AG09309 (cell line): Measurements from ENCODE around the gene MYL11.

ENCODE experiments used
- DNase-seq: peaks from one replicate; pipeline ENCODE4 v3.0.0-alpha.2; 2010; ENCODE audit warnings: low read depth
- H3K4me3 ChIP-seq: 2 replicates; pipeline ENCODE4 v1.5.1; 2011; ENCODE audit warnings: mild to moderate bottlenecking, low read depth, low read length, moderate library complexity; ENCODE audit not compliant: control insufficient read depth
- TF ChIP-seq, protein P1 (sequence below): IDR thresholded peaks from 2 replicates; pipeline ENCODE4 v1.5.1; 2011; ENCODE audit warnings: mild to moderate bottlenecking, low read depth, low read length, inconsistent platforms; ENCODE audit not compliant: insufficient read depth, control insufficient read depth; ENCODE audit errors: missing control alignments

The MYL11 gene

DNA sequence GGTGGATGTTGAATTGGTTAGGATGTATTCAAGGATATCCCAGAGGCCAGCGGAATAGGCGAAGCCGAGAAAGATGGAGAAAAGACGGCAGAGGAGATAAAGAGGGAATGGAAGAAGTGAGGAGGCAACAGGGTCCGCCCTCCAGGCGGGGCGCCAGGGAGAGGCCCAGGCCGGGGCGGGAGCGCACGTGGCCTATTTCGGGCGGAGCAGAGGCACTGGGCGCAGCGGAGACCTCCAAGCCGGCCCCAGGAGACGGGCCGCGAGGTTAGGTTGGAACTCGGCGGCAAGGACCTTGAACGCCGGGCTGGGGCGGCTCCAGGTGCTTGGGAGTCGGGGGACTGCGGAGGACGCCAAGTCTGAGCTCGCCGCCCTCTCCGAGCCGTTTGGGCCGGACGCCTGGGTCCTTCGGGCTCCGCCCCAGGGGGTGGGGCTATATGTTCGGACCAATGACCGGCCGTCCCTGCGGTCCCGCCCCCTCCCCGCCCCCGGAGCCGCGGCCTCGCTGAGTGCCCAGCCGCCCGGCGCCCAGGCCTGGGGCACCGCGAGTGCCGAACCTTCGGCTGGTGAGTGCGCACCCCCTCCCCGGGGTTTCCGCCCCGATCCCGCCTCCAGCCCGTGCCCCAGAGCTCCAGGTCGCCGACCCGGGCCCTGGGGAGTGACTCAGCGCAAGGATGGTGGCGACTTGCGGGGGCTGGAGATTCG lies 32.7 kb downstream of the MYL11 start, which contains the start of gene ZNF771:
ZNF771 (plus strand) TSS at position 505 of the 702 bp plus-strand sequence. CDS start 448 bp downstream, outside the sequence.
- no peak for DNase-seq
- TF ChIP-seq, protein P1, sequence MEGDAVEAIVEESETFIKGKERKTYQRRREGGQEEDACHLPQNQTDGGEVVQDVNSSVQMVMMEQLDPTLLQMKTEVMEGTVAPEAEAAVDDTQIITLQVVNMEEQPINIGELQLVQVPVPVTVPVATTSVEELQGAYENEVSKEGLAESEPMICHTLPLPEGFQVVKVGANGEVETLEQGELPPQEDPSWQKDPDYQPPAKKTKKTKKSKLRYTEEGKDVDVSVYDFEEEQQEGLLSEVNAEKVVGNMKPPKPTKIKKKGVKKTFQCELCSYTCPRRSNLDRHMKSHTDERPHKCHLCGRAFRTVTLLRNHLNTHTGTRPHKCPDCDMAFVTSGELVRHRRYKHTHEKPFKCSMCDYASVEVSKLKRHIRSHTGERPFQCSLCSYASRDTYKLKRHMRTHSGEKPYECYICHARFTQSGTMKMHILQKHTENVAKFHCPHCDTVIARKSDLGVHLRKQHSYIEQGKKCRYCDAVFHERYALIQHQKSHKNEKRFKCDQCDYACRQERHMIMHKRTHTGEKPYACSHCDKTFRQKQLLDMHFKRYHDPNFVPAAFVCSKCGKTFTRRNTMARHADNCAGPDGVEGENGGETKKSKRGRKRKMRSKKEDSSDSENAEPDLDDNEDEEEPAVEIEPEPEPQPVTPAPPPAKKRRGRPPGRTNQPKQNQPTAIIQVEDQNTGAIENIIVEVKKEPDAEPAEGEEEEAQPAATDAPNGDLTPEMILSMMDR: no peak
- H3K4me3 ChIP-seq: peak within 1 kb of the TSS; percentile 43

DNA sequence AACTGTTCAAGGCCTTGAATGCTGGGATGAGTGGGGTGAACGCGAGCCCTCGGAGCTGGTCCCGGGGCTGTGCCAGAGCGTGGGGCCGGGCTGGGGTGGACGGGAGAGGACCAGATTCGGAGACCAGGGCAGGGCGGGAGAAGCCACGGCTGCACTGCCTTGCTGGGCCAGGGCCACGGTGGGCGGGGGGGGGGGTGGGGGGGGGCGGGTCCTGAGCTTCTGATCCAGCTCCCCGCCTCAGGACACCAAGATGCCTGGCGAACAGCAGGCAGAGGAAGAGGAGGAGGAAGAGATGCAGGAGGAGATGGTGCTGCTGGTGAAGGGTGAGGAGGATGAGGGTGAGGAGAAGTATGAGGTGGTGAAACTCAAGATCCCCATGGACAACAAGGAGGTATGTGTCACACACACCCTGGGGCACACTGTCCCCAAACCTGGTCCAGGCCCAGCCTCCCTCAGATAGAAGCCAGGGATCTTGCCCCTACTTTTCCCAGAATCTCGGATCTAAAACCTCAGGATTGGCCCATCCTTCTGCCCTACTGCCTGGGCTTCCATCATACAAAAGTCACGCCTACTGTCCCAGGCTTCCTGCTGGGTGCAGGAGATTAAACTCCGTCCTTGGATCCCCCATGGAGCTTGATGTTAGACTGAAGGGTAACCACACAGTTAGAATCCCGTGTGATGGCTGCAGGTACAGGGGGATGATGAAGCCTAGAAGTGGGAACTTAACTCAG lies 33.4 kb downstream of the MYL11 start:
- no peak for DNase-seq

DNA sequence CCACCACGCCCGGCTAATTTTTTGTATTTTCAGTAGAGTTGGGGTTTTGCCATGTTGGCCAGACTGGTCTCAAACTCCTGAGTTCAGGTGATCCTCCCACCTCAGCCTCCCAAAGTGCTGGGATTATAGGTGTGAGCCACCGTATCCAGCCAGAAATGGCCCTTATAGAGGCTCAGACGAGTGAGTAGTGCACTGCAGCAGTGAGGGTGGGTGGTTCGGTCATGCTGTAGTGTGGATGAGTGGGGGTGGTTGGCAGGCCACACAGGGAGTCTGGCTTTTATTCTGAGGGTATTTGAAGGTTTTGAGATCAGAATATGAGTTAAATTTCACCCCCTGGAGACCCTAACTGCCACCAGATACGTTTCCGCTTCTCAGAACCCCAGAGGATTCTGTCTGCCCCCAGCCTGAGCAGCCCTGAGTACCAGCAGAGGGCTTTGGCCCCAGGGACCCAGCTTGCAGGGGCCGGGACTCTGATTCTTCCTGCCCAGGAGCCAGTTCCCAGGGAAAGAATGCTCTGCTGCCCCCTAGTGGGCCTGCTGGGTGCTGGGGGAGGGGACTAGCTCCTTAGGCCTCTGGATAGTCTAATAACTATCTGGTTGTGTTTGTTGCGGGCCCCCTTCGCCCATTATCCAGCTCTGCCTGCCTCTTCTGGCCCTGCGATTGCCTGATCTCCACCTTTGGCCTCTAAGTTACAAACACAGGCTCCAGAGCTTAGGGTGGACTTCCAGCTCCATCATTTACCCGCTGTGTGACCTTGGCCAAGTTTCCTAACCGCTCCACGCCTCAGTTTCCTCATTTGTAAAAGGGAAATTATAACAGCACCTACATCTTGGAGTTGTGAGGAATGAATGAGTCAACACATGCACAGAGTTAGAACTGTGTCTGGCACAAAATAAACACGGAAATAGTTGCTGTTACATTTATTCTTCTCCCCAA lies 34.8 kb downstream of the MYL11 start:
- DNase-seq: no peak
- no peak overlapping the region for H3K4me3 ChIP-seq
- TF ChIP-seq, protein P1: peak; percentile 99

More for the DNA sequence above, 33.4 kb downstream of the MYL11 start:
- H3K4me3 ChIP-seq: peak overlapping the region; percentile 43
- TF ChIP-seq, protein P1: no peak

DNA sequence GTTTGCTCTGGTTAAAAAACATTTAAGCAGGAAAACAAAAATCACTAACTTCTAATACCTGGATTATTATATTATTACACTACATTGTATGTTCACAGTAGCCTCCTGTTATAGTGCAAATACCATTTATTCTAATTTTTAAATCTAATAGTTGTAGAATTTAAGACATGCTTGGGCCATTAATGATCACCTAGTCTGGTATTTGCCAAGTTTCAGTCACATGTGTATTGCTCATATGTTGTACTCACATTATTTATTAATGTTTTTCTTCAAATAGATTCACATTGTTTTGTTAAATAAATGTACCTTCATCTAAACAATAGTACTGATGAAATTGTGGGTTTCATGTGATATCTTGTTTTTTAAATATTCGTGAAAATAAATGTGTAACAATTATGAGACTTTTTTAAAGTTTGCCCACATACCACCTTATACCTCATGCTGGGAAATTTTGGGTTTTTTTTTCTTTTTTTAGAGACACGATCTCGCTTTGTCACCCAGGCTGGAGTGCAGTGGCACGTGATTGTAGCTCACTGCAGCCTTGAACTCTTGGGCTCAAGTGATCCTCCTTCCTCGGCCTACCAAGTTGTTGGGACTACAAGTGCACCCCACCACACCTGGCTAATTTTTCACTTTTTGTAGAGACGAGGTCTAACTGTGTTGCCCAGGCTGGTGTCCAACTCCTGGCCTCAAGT lies 38.7 kb downstream of the MYL11 start:
- no peak for DNase-seq
- no peak overlapping the region for H3K4me3 ChIP-seq
- TF ChIP-seq, protein P1: no peak

DNA sequence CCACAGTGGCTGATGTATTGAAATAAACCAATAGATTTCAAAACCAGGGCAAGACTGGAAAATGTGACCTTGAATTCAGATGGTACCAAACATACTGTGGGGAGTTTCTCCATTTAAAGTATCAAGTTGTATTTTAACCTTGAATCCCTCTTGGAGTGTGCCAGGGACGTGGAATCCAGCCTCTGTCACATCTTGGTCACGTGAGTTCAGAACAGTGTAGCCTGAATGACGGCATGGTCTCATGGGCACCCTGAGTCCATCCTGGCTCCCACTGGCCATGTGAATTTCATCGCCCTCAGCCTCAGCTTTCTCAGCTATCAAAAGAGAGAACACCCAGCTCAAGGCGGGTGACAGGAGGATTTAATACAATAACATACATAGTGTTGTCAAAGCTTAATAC lies 39.6 kb downstream of the MYL11 start:
- TF ChIP-seq, protein P1: no peak
- H3K4me3 ChIP-seq: no peak overlapping the region
- DNase-seq: no peak

DNA sequence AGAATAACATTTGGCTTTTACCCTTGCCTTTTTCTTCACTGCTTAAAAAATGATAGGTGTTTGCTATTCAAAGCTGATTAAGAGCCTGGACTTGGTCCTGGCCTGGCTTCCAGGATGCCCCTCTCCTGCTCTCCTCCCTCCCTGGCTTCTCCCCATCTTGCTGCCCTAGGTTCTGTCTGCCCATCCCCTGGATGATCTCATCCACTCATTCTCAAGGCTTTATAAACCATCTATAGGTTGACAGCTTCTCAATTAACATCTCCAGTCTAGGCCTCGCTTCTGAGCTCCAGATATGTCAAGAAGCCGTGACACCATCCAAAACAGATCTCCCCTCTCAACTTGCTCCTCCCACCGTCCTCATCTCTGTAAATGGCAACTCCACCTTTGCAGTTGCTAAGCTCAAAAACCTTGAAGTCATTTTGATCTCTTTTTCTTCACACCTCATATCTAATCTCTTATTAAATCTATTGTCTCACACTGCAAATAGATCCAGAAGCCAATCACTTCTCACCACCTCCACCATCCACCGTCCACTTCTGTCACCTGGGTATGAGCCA lies 41.5 kb downstream of the MYL11 start:
- H3K4me3 ChIP-seq: no peak overlapping the region
- TF ChIP-seq, protein P1: no peak
- DNase-seq: no peak
